HEK293 (cell line): ENCODE measurements around the gene FUCA1.
A peak's percentile ranks its signal among the peaks of the same experiment; 100 is the strongest.

Experiments used
- EGR2 ChIP-seq: fragments of 450-650 bp; formaldehyde crosslinking; IDR thresholded peaks from 2 replicates; pipeline ENCODE4 v1.5.1; 2016; ENCODE audit warnings: low read depth, missing biosample characterization, missing genetic modification characterization
- GLIS1 ChIP-seq: fragments of 450-650 bp; formaldehyde crosslinking; IDR thresholded peaks from 2 replicates; pipeline ENCODE4 v1.5.1; 2016; ENCODE audit warnings: missing biosample characterization, missing genetic modification characterization
- GLIS2 ChIP-seq: fragments of 450-650 bp; formaldehyde crosslinking; IDR thresholded peaks from 2 replicates; pipeline ENCODE4 v1.5.1; 2016; ENCODE audit warnings: missing biosample characterization, missing genetic modification characterization
- KLF1 ChIP-seq: fragments of 450-650 bp; formaldehyde crosslinking; IDR thresholded peaks from 2 replicates; pipeline ENCODE4 v1.5.1; 2016; ENCODE audit warnings: missing biosample characterization, missing genetic modification characterization
- KLF16 ChIP-seq: fragments of 450-650 bp; formaldehyde crosslinking; IDR thresholded peaks from 2 replicates; pipeline ENCODE4 v1.5.1; 2017; ENCODE audit warnings: missing biosample characterization, missing genetic modification characterization
- KLF8 ChIP-seq: fragments of 450-650 bp; formaldehyde crosslinking; IDR thresholded peaks from 2 replicates; pipeline ENCODE4 v1.5.1; 2016; ENCODE audit warnings: missing biosample characterization, missing genetic modification characterization
- KLF9 ChIP-seq: fragments of 450-650 bp; formaldehyde crosslinking; IDR thresholded peaks from 2 replicates; pipeline ENCODE4 v1.5.1; 2016; ENCODE audit warnings: missing biosample characterization, missing genetic modification characterization, low read depth
- PATZ1 ChIP-seq: fragments of 450-650 bp; formaldehyde crosslinking; IDR thresholded peaks from 2 replicates; pipeline ENCODE4 v1.5.1; 2016; ENCODE audit warnings: missing biosample characterization, missing genetic modification characterization
- PRDM10 ChIP-seq: fragments of 450-650 bp; formaldehyde crosslinking; IDR thresholded peaks from 2 replicates; pipeline ENCODE4 v1.5.1; 2016; ENCODE audit warnings: missing biosample characterization, missing genetic modification characterization
- PRDM6 ChIP-seq: fragments of 450-650 bp; formaldehyde crosslinking; IDR thresholded peaks from 2 replicates; pipeline ENCODE4 v1.5.1; 2017; ENCODE audit warnings: missing biosample characterization, missing genetic modification characterization
- SCRT1 ChIP-seq: fragments of 450-650 bp; formaldehyde crosslinking; IDR thresholded peaks from 2 replicates; pipeline ENCODE4 v1.5.1; 2016; ENCODE audit warnings: missing biosample characterization, missing genetic modification characterization, borderline replicate concordance
- SP7 ChIP-seq: fragments of 450-650 bp; formaldehyde crosslinking; IDR thresholded peaks from 2 replicates; pipeline ENCODE4 v1.5.1; 2016; ENCODE audit warnings: missing biosample characterization, missing genetic modification characterization
- WT1 ChIP-seq: fragments of 450-650 bp; formaldehyde crosslinking; IDR thresholded peaks from 2 replicates; pipeline ENCODE4 v1.5.1; 2016; ENCODE audit warnings: missing biosample characterization, missing genetic modification characterization
- ZNF138 ChIP-seq: fragments of 450-650 bp; formaldehyde crosslinking; IDR thresholded peaks from 2 replicates; pipeline ENCODE4 v1.5.1; 2016; ENCODE audit warnings: missing biosample characterization, missing genetic modification characterization, borderline replicate concordance
- ZNF155 ChIP-seq: fragments of 450-650 bp; formaldehyde crosslinking; IDR thresholded peaks from 2 replicates; pipeline ENCODE4 v1.5.1; 2016; ENCODE audit warnings: missing biosample characterization, missing genetic modification characterization
- ZNF174 ChIP-seq: fragments of 450-650 bp; formaldehyde crosslinking; IDR thresholded peaks from 2 replicates; pipeline ENCODE4 v1.5.0; 2017; ENCODE audit warnings: missing biosample characterization, mild to moderate bottlenecking, missing genetic modification characterization
- ZNF19 ChIP-seq: fragments of 450-650 bp; formaldehyde crosslinking; IDR thresholded peaks from 2 replicates; pipeline ENCODE4; 2016; ENCODE audit warnings: missing biosample characterization, missing genetic modification characterization, low read depth
- ZNF266 ChIP-seq: fragments of 450-650 bp; formaldehyde crosslinking; IDR thresholded peaks from 2 replicates; pipeline ENCODE4 v1.5.1; 2016; ENCODE audit warnings: missing biosample characterization, missing genetic modification characterization, low read depth
- ZNF335 ChIP-seq: fragments of 450-650 bp; formaldehyde crosslinking; conservative IDR thresholded peaks from 2 replicates; pipeline ENCODE4 v1.5.1; 2016; ENCODE audit warnings: missing biosample characterization, missing genetic modification characterization
- ZNF433 ChIP-seq: fragments of 450-650 bp; formaldehyde crosslinking; IDR thresholded peaks from 2 replicates; pipeline ENCODE4 v1.5.1; 2016; ENCODE audit warnings: missing biosample characterization, missing genetic modification characterization, low read depth
- ZNF513 ChIP-seq: fragments of 450-650 bp; IDR thresholded peaks from 2 replicates; pipeline ENCODE4 v1.5.1; 2018; ENCODE audit warnings: missing biosample characterization, missing genetic modification characterization
- ZNF530 ChIP-seq: fragments of 450-650 bp; formaldehyde crosslinking; IDR thresholded peaks from 2 replicates; pipeline ENCODE4 v1.5.1; 2016; ENCODE audit warnings: low read depth, missing biosample characterization, missing genetic modification characterization
- ZNF548 ChIP-seq: fragments of 450-650 bp; formaldehyde crosslinking; IDR thresholded peaks from 2 replicates; pipeline ENCODE4 v1.5.1; 2016; ENCODE audit warnings: missing biosample characterization, missing genetic modification characterization
- ZNF558 ChIP-seq: fragments of 450-650 bp; formaldehyde crosslinking; IDR thresholded peaks from 2 replicates; pipeline ENCODE4 v1.5.1; 2016; ENCODE audit warnings: missing biosample characterization, missing genetic modification characterization
- ZNF670 ChIP-seq: fragments of 450-650 bp; formaldehyde crosslinking; IDR thresholded peaks from 2 replicates; pipeline ENCODE4 v1.5.1; 2016; ENCODE audit warnings: missing biosample characterization, missing genetic modification characterization, low read depth
- ZSCAN30 ChIP-seq: fragments of 450-650 bp; IDR thresholded peaks from 2 replicates; pipeline ENCODE4 v1.5.1; 2018; ENCODE audit warnings: missing biosample characterization, mild to moderate bottlenecking, missing genetic modification characterization, moderate library complexity
- TF ChIP-seq, protein P1 (sequence below): fragments of 450-650 bp; formaldehyde crosslinking; IDR thresholded peaks from 2 replicates; pipeline ENCODE4 v1.5.1; 2016; ENCODE audit warnings: missing biosample characterization, missing genetic modification characterization
- TF ChIP-seq, protein P2 (sequence below): fragments of 450-650 bp; formaldehyde crosslinking; IDR thresholded peaks from 2 replicates; pipeline ENCODE4 v1.5.1; 2016; ENCODE audit warnings: missing biosample characterization, missing genetic modification characterization
- TF ChIP-seq, protein P3 (sequence below): fragments of 450-650 bp; formaldehyde crosslinking; IDR thresholded peaks from 2 replicates; pipeline ENCODE4 v1.5.1; 2016; ENCODE audit warnings: missing biosample characterization, missing genetic modification characterization

FUCA1 gene

GRCh38 chr1:23838401-23838866, 29.7 kb downstream of the FUCA1 start (continued):
- TF ChIP-seq, protein P1, sequence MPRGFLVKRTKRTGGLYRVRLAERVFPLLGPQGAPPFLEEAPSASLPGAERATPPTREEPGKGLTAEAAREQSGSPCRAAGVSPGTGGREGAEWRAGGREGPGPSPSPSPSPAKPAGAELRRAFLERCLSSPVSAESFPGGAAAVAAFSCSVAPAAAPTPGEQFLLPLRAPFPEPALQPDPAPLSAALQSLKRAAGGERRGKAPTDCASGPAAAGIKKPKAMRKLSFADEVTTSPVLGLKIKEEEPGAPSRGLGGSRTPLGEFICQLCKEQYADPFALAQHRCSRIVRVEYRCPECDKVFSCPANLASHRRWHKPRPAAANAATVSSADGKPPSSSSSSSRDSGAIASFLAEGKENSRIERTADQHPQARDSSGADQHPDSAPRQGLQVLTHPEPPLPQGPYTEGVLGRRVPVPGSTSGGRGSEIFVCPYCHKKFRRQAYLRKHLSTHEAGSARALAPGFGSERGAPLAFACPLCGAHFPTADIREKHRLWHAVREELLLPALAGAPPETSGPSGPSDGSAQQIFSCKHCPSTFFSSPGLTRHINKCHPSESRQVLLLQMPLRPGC (tag by site-specific recombination): no peak
- TF ChIP-seq KLF8 (tag by site-specific recombination): peak; percentile 47; the same call in 1 of the 2 replicates
- TF ChIP-seq ZNF548 (tag by site-specific recombination): no peak
- TF ChIP-seq PRDM6 (tag by site-specific recombination): no peak
- peak; percentile 45 for TF ChIP-seq PRDM10 (tag by site-specific recombination)
- no peak for TF ChIP-seq ZNF138
- no peak for TF ChIP-seq ZNF433 (tag by site-specific recombination)
- TF ChIP-seq, protein P2, sequence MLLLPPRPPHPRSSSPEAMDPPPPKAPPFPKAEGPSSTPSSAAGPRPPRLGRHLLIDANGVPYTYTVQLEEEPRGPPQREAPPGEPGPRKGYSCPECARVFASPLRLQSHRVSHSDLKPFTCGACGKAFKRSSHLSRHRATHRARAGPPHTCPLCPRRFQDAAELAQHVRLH (tag by site-specific recombination): no peak
- no peak for TF ChIP-seq SCRT1 (tag by site-specific recombination)
- TF ChIP-seq PATZ1: peak; percentile 55
- TF ChIP-seq ZNF513 (tag by site-specific recombination): no peak
- no peak for TF ChIP-seq ZNF19 (tag by site-specific recombination)
- TF ChIP-seq ZSCAN30 (tag by site-specific recombination): no peak
- no peak for TF ChIP-seq WT1
- TF ChIP-seq GLIS2 (tag by site-specific recombination): peak; percentile 77
- TF ChIP-seq, protein P3, sequence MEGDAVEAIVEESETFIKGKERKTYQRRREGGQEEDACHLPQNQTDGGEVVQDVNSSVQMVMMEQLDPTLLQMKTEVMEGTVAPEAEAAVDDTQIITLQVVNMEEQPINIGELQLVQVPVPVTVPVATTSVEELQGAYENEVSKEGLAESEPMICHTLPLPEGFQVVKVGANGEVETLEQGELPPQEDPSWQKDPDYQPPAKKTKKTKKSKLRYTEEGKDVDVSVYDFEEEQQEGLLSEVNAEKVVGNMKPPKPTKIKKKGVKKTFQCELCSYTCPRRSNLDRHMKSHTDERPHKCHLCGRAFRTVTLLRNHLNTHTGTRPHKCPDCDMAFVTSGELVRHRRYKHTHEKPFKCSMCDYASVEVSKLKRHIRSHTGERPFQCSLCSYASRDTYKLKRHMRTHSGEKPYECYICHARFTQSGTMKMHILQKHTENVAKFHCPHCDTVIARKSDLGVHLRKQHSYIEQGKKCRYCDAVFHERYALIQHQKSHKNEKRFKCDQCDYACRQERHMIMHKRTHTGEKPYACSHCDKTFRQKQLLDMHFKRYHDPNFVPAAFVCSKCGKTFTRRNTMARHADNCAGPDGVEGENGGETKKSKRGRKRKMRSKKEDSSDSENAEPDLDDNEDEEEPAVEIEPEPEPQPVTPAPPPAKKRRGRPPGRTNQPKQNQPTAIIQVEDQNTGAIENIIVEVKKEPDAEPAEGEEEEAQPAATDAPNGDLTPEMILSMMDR: peak; percentile 23; the same call in 1 of the 2 replicates
- no peak for TF ChIP-seq ZNF530 (tag by site-specific recombination)
- TF ChIP-seq ZNF670 (tag by site-specific recombination): no peak
- no peak for TF ChIP-seq ZNF266
- TF ChIP-seq KLF9 (tag by site-specific recombination): peak; percentile 100
- no peak for TF ChIP-seq ZNF155 (tag by site-specific recombination)
- TF ChIP-seq KLF1 (tag by site-specific recombination): peak; percentile 45; the same call in 1 of the 2 replicates
- no peak for TF ChIP-seq ZNF174 (tag by site-specific recombination)
- TF ChIP-seq GLIS1 (tag by site-specific recombination): peak; percentile 59
- 0 out of 2 replicates have a peak, but pooled peaks have one; percentile 11 for TF ChIP-seq SP7 (tag by site-specific recombination)
- TF ChIP-seq ZNF558 (tag by site-specific recombination): no peak
- TF ChIP-seq KLF16 (tag by site-specific recombination): peak; percentile 68
- peak; percentile 92 for TF ChIP-seq ZNF335 (tag by site-specific recombination)
- TF ChIP-seq EGR2 (tag by site-specific recombination): peak; percentile 89
